HG03159 (cell line): Measurements from ENCODE around the gene NR2E3.
"Not testable (repeated sequence)": the region's sequence is repeated elsewhere in the genome, so short reads cannot be mapped to it uniquely, and the experiment has no call there.

Experiments
- ATAC-seq: cut with Tn5 transposase; IDR thresholded peaks from one replicate; pipeline ENCODE4 v1.9.1; 2021; ENCODE audit warnings: mild to moderate bottlenecking, moderate library complexity; ENCODE audit not compliant: unreplicated experiment

The NR2E3 gene

DNA sequence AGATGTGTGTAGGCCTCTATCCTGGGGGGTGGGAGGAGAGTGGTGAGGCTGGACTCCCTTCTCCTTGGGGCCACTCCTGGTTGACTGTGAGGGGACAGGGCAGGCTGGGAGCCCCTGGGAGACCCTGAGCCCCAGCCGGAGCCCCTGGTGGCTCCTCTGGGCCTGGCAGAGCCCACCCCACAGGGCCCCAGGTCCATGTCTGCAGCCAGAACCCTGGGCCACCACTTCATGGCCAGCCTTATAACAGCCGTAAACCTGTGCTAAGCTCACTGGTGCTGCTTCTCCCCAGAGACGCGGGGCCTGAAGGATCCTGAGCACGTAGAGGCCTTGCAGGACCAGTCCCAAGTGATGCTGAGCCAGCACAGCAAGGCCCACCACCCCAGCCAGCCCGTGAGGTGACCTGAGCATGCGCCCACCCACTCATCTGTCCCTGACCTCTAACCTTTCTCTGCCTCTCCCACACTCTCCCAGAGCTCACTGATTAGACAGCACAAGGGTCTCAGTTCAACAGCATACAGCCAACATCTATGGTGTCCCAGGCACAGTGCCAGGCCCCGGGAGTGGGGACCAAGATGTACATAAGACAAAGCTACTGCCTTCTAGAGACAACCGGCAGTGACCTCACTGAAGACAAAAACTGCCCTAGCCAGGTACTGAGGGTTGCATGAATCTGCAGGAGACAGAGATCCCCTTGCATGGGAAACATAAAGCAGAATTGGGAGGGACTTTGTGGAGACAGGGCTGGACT is 3.5 kb downstream of the NR2E3 start:
- no peak for ATAC-seq

DNA sequence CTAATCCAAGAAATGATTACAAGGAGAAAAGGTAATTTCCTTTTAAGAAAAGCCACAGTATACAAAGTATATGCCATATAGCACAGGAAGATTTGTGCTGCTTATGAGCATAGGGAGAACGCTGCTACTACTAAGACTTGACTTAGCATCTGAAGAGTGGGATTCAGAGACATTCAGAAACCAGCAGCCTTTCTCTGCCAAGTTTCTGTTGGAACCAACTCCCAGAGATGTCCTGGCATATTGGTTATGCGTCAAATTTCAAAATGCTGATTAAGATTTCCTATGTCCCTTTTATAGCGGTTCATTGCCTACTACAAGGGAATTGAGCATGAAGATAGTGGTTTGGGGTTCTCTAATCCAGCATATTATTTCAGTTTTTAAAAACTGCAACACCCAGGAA is 4.9 kb downstream of the NR2E3 start:
- no peak for ATAC-seq

DNA sequence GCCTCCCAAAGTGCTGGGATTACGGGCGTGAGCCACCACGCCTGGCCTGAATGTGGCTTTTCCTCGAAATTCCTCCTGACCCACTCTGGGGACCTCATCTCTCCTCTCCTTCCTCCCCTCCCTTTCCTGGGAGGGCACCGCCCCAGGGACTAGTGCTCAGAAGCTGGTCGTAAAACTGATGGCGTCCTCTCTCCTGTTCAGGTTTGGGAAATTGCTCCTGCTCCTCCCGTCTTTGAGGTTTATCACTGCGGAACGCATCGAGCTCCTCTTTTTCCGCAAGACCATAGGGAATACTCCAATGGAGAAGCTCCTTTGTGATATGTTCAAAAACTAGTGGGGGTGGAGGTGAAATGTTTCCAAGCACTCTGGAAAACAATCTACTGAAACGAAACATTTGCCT is 7.0 kb downstream of the NR2E3 start:
- ATAC-seq: no peak

DNA sequence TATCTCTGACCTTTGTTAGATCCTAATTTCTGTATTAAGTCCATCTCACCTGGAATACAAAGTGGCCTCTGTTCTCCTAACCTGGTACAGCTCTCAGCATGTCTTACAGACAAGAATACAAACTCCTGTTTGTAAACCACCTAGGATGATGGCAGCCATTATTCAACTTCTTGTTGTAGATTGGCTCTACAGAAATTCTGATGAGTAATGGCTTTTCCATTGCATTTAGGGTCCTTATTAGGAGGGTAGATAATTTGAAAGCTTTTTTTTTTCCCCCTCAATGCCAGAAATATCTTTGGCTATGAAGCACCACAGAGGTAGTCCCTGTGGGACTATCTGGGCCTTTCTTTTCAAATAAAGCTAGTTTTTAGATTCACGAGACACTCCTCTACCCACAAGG is 9.8 kb downstream of the NR2E3 start:
- no peak for ATAC-seq

DNA sequence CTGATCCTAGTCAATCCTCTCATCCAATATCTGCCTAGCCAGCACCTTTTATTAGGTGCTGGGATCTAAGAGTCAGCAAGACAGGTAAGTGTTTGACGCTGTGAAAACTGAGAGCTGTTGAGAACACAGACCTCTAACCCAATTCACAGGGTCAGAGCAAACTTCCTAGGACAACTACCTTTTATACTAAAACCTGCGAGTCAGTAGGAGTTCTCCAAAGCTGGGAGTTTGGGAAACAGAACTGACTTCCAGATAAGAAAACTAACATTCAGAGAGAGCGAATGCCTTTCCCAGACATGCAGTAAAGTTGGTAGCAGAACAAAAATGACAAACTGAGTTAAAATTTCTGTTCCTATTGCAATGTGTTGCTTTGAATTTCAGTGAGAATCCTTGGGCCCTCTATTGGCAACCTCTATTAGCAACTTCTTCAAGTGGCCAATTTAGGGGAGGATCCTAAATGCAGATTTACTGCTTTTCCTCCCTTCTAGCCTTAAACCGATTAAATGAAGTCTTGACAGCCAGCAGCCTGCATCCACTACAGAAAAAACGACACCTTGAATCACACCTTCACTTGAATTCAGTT is 11.3 kb downstream of the NR2E3 start:
- ATAC-seq: no peak

DNA sequence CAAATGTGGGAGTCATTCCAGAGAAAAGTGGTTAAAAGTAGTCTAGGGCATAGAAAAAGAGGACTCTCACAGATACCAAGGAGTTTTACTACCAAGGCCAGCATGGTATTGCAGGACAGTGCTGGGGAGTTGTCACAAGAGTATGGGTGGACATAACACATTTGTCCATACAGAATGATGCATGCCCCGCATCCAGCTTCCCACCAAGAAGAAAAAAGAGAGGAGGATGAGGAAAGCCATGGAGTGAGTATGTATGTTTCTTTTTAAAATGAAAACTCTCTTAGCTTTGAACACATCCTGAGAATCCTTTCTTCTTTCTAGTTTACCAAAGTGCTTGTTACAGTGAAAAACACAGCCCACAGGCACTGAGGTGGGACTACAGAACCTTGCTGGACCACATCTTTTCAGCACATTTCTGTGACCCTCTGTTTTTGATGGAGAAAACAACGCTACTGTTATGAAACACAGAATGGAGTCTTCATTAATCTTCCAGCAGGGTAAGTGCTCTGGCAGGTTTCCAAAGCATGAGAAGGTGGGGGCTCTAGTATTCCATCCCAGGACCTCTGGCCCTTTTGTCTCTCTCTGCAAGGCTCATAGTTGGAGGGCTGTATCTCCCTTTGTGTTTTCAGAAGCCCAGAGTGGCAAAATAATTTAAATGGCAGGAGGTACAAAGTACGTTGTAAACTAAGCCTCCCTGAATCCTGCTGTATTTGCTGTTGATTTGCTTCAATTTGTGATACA is 12.7 kb downstream of the NR2E3 start:
- ATAC-seq: no peak

DNA sequence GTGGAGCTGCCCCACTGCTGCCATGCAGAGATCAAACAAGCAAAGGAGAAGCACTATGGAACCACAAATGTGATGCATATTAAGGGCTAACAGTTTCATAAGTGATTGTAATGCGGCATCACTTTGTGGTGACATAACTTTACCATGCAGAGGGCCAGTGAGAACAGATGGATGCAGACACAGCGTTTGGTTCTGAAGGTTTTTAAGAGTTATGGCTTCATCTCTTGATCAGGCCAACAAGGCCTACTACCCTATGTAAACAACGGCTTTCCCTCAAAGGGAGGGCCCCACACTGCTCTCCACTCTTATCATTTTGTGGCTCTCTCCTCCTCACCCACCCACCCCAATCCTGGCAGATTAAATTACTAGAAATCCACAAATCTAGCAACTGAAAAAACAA is 13.4 kb downstream of the NR2E3 start:
- ATAC-seq: no peak

DNA sequence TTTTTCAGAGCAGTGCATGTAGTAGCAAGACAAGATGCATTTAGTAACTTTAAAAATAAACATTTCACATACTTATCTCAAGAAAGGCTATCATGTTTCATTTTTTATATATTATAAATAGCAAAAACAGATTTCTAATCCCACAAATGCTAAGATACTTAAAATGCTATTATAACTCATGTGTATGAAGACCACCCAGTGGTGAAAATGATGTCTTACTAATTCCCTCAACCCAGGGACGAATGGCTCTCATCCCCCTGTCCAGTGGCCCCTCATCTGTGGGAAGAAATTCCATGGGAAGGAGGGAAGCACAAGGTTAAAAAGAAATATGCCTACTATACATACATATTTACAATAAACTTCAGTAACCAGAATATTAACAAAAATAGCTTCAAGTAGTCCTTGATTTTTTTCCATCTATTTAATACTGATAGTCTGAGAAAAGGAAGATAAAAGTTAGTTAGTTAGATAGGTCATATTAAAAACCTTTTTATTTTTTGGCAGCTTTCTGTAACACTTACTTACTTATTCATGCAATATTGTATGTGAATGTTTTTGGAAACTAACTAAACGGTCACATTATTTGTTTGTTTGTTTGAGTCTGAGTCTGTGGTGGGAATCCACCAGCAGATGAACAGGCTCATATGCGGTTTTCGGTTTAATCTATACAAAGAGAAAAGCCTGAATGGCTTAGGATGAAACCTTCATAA is 14.8 kb downstream of the NR2E3 start:
- no peak for ATAC-seq

DNA sequence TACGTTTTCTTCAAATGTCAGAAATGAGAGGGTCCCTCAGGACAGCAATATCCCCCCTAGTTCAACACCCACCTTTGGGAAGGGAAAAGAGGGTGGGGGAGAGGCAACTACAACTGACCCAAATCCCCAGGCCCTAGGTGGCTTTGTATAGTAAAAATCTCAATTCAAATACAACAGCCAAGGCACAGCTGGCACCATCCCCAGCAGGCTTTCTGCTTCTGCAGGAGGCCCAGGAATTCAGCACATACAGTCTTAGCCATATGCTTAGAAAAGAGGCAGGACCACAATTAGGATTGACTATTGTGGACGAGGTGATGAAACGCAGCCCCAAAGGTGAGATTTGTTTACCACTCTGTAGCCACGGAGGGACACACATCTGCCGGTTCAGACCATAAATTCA is 15.8 kb downstream of the NR2E3 start:
- ATAC-seq: no peak

DNA sequence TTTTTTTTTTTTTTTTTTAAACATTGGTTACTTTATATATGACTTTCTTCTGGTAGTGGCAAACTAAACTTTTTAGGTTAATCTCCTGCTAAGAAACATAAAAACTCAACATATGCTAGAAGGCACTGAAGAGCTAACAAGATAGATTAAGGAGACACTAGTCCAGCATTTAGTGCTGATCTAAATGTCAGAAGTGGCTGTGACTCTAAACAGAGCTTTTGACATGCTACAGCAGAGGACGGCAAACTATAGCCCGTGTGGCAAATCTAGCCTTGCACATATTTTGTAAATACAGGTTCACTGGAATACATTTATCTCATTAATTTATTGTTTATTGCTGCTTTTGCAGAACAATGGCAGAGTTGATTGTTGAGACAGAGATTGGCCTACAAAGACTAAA is 20.6 kb downstream of the NR2E3 start:
- ATAC-seq: no peak

DNA sequence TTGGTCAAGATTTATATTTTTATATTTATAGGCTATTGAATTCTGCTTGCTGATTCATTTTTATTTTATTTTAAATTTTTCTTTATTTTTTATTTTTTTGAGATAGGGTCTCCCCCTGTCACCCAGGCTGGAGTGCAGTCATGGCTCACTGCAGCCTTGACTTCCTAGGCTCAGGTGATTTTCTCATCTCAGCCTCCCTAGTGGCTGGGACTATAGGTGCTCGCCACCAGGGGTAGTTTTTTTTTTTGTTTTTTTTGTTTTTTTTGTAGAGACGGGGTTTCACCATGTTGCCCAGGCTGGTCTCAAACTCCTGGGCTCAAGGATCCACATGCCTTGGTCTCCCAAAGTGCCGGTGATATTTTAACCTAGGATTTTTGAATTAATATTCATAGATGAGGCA is 31.2 kb downstream of the NR2E3 start:
- ATAC-seq: no peak

DNA sequence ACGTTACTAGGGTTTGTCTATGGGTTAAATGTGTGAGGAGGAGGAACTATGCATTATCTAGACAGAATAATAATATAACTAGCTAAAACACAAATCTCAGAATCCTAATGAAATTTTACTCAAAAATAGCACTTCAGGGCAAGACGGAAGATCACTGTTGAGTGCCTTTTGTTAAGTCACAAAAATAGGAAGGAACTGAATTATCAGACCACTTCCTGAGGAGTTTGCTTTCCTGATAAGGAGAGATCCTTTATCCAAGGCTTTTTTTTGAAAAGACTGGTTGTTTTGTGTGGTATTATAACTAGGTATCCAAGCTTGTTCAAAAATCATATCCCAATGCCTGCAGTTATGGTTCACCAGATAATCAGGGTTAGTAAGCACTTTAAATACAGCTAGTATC is 34.6 kb downstream of the NR2E3 start:
- ATAC-seq: no peak

DNA sequence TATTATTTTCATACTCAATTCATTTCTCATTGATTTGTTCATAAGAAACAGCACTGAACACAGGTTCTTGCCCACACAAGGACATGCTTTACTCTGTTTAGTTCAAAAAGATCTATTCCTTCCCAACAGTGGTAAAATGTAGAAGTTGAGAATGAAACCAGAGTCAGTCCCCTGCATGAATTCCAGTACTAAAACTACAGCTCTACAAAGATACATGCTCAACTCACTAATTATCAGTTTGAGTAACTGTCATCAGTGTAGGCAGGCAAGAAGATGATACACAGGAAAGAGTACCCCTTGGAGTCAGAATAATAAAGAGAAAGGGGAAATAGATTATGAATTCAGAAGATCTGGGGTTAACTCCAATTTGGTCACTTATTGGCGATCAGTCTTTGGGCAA is 43.2 kb downstream of the NR2E3 start:
- no peak for ATAC-seq

DNA sequence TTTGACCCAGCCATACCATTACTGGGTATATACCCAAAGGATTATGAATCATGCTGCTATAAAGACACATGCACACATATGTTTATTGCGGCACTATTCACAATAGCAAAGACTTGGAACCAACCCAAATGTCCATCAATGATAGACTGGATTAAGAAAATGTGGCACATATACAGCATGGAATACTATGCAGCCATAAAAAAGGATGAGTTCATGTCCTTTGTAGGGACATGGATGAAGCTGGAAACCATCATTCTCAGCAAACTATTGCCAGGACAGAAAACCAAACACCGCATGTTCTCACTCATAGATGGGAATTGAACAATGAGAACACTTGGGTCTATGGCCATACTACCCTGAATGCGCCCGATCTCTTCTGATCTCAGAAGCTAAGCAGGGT is 47.9 kb downstream of the NR2E3 start:
- not testable (repeated sequence) for ATAC-seq
